MG63 (cell line): ENCODE measurements around the gene PCK2. TPM values are rescaled to one million over a fixed set of nuclear protein-coding genes. Genes with fewer than 3 reads are reported as not detected.

Source experiments
- DNase-seq: peaks from one replicate; pipeline ENCODE4 v3.0.0-alpha.2; 2020
- H3K27me3 ChIP-seq: fragments of 250-450 bp; sonication (Bioruptor Pico); 2 replicates; pipeline ENCODE4 v1.5.1; 2020; ENCODE audit warnings: mild to moderate bottlenecking, moderate library complexity
- H3K36me3 ChIP-seq: fragments of 250-450 bp; sonication (Bioruptor Pico); 2 replicates; pipeline ENCODE4 v1.5.1; 2020; ENCODE audit warnings: mild to moderate bottlenecking, moderate library complexity
- H3K4me3 ChIP-seq: fragments of 250-450 bp; sonication (Bioruptor Pico); 2 replicates; pipeline ENCODE4 v1.5.1; 2020; ENCODE audit warnings: mild to moderate bottlenecking, moderate library complexity
- H3K9me3 ChIP-seq: fragments of 250-450 bp; sonication (Bioruptor Pico); 2 replicates; pipeline ENCODE4 v1.5.1; 2020; ENCODE audit warnings: mild to moderate bottlenecking, moderate library complexity
- total RNA-seq: library from RNA; depleted of rRNA; stranded (reverse); fragments of >200 nt; shearing (Covaris generic); gene quantifications from 2 replicates; pipeline ENCODE4 v1.2.3, GENCODE V29; 2014; ENCODE audit warnings: low replicate concordance

Gene PCK2
- total RNA-seq, 1 experiment from 2014 or later, result 27.5 TPM

- Histone ChIP-seq H3K9me3 (no peaks in the 10 kb centered on the region), H3K4me3 (no peak overlapping the region), H3K36me3 (no peaks in the 10 kb centered on the region), H3K27me3 (no peaks in the 10 kb centered on the region)
- DNase-seq, result no peak
Observed at GRCh38 chr14:24058951-24059475, 35.1 kb upstream of the PCK2 start.

GRCh38 chr14:24059841-24060388, 34.2 kb upstream of the PCK2 start:
- Histone ChIP-seq H3K36me3 (no peaks in the 10 kb centered on the region), H3K27me3 (no peaks in the 10 kb centered on the region), H3K4me3 (no peak overlapping the region), H3K9me3 (no peaks in the 10 kb centered on the region)
- DNase-seq, result no peak

GRCh38 chr14:24060443-24060842, 33.7 kb upstream of the PCK2 start:
- no peaks in the 10 kb centered on the region for H3K27me3 ChIP-seq
- no peak for DNase-seq
- H3K36me3 ChIP-seq, result no peaks in the 10 kb centered on the region
- no peaks in the 10 kb centered on the region for H3K9me3 ChIP-seq
- no peak overlapping the region for H3K4me3 ChIP-seq

GRCh38 chr14:24060984-24061913, 32.9 kb upstream of the PCK2 start:
- H3K27me3 ChIP-seq, result no peaks in the 10 kb centered on the region
- H3K36me3 ChIP-seq, result no peaks in the 10 kb centered on the region
- H3K9me3 ChIP-seq, result no peaks in the 10 kb centered on the region
- DNase-seq, result no peak
- no peak overlapping the region for H3K4me3 ChIP-seq

GRCh38 chr14:24062216-24062980, 31.7 kb upstream of the PCK2 start:
- Histone ChIP-seq H3K4me3 (no peak overlapping the region), H3K9me3 (no peaks in the 10 kb centered on the region), H3K36me3 (no peaks in the 10 kb centered on the region), H3K27me3 (no peaks in the 10 kb centered on the region)
- no peak for DNase-seq

GRCh38 chr14:24063263-24063836, 30.8 kb upstream of the PCK2 start:
- H3K27me3 ChIP-seq, result no peaks in the 10 kb centered on the region
- H3K9me3 ChIP-seq, result no peaks in the 10 kb centered on the region
- H3K4me3 ChIP-seq, result no peak overlapping the region
- no peaks in the 10 kb centered on the region for H3K36me3 ChIP-seq
- DNase-seq, result no peak

- no peaks in the 10 kb centered on the region for H3K27me3 ChIP-seq
- H3K36me3 ChIP-seq, result no peaks in the 10 kb centered on the region
- DNase-seq, result no peak
- no peak overlapping the region for H3K4me3 ChIP-seq
- H3K9me3 ChIP-seq, result no peaks in the 10 kb centered on the region
Observed at GRCh38 chr14:24064091-24064795, 29.9 kb upstream of the PCK2 start.

- no peak overlapping the region for H3K4me3 ChIP-seq
- no peaks in the 10 kb centered on the region for H3K36me3 ChIP-seq
- no peaks in the 10 kb centered on the region for H3K27me3 ChIP-seq
- no peaks in the 10 kb centered on the region for H3K9me3 ChIP-seq
- no peak for DNase-seq
Observed at GRCh38 chr14:24064856-24065255, 29.3 kb upstream of the PCK2 start.

GRCh38 chr14:24065408-24065807, 28.7 kb upstream of the PCK2 start:
- H3K27me3 ChIP-seq, result no peaks in the 10 kb centered on the region
- no peak for DNase-seq
- no peaks in the 10 kb centered on the region for H3K9me3 ChIP-seq
- no peaks in the 10 kb centered on the region for H3K36me3 ChIP-seq
- H3K4me3 ChIP-seq, result no peak overlapping the region

- no peaks in the 10 kb centered on the region for H3K9me3 ChIP-seq
- no peaks in the 10 kb centered on the region for H3K36me3 ChIP-seq
- H3K4me3 ChIP-seq, result no peak overlapping the region
- DNase-seq, result no peak
- H3K27me3 ChIP-seq, result no peaks in the 10 kb centered on the region
Observed at GRCh38 chr14:24066496-24067132, 27.5 kb upstream of the PCK2 start.

GRCh38 chr14:24067133-24068082, 26.7 kb upstream of the PCK2 start:
- Histone ChIP-seq H3K4me3 (no peak overlapping the region), H3K27me3 (no peaks in the 10 kb centered on the region), H3K36me3 (no peaks in the 10 kb centered on the region), H3K9me3 (no peaks in the 10 kb centered on the region)
- no peak for DNase-seq

- Histone ChIP-seq H3K4me3 (no peak overlapping the region), H3K36me3 (no peaks in the 10 kb centered on the region), H3K9me3 (no peaks in the 10 kb centered on the region), H3K27me3 (no peaks in the 10 kb centered on the region)
- no peak for DNase-seq
Observed at GRCh38 chr14:24068711-24069410, 25.2 kb upstream of the PCK2 start.

GRCh38 chr14:24069411-24069735, 24.7 kb upstream of the PCK2 start:
- H3K4me3 ChIP-seq, result no peak overlapping the region
- no peaks in the 10 kb centered on the region for H3K27me3 ChIP-seq
- DNase-seq, result no peak
- no peaks in the 10 kb centered on the region for H3K36me3 ChIP-seq
- no peaks in the 10 kb centered on the region for H3K9me3 ChIP-seq

GRCh38 chr14:24070285-24071143, 23.6 kb upstream of the PCK2 start:
- H3K27me3 ChIP-seq, result no peaks in the 10 kb centered on the region
- no peak overlapping the region for H3K4me3 ChIP-seq
- no peak for DNase-seq
- H3K9me3 ChIP-seq, result no peaks in the 10 kb centered on the region
- H3K36me3 ChIP-seq, result no peaks in the 10 kb centered on the region
